T-helper 1 cell treated with Interleukin-12 subunit alpha and Interleukin-12 subunit beta and Interleukin-4 antibody, amounts not matched to agents 30 μg/mL and 1 μg/mL, for 36 hours (primary cell): ENCODE measurements around the gene GRIK4.

Experiments used
- H3K27ac Mint-ChIP-seq: one replicate; pipeline ENCODE4 v1.8.0; 2021; ENCODE audit warnings: mild to moderate bottlenecking, mixed read lengths
- H3K27me3 Mint-ChIP-seq: one replicate; pipeline ENCODE4 v1.8.0; 2021; ENCODE audit warnings: low read depth, mixed read lengths
- H3K36me3 Mint-ChIP-seq: one replicate; pipeline ENCODE4 v1.8.0; 2021; ENCODE audit warnings: low read depth, mixed read lengths
- H3K4me1 Mint-ChIP-seq: one replicate; pipeline ENCODE4 v1.8.0; 2021; ENCODE audit warnings: low read depth, mixed read lengths
- H3K4me3 Mint-ChIP-seq: one replicate; pipeline ENCODE4 v1.8.0; 2021; ENCODE audit warnings: mild to moderate bottlenecking, moderate library complexity, mixed read lengths
- H3K9me3 Mint-ChIP-seq: one replicate; pipeline ENCODE4 v1.8.0; 2021; ENCODE audit warnings: mixed read lengths

The GRIK4 gene

DNA sequence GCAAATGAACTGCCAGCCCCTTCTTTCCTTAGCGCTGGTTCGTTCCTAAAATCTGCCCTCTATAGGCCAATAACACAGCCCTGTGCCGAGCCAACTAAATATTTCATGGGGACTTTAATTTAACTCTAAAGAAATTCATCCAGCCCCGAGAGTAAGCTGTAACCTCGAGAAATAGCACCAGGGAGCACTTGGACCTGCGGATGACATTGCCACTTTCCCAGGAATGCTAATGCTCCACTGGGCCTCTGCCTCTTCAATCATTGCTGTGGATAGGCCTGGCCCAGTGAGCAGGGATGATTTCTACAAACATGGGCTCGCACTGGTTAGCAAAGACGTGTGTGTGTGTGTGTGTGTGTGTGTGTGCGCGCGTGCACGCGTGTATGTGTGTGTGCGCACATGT lies 417.1 kb downstream of the GRIK4 start:
- Mint-ChIP-seq H3K4me3 (no peak overlapping the region), H3K9me3 (no peaks in the 10 kb centered on the region), H3K4me1 (no peaks in the 10 kb centered on the region), H3K27ac (no peak overlapping the region), H3K36me3 (no peaks in the 10 kb centered on the region), H3K27me3 (no peaks in the 10 kb centered on the region)

- H3K4me1 Mint-ChIP-seq = no peaks in the 10 kb centered on the region
These were observed 417.5 kb downstream of the GRIK4 start for GRCh38 chr11:120929090-120929489.

GRCh38 chr11:120929664-120930154 lies 418.2 kb downstream of the GRIK4 start:
- Mint-ChIP-seq H3K27me3 (peaks cover under 1% of the 10 kb centered on the region), H3K27ac (no peak overlapping the region), H3K9me3 (no peaks in the 10 kb centered on the region), H3K4me3 (no peak overlapping the region), H3K36me3 (no peaks in the 10 kb centered on the region), H3K4me1 (no peaks in the 10 kb centered on the region)

More at GRCh38 chr11:120929090-120929489, 417.5 kb downstream of the GRIK4 start:
- no peaks in the 10 kb centered on the region for H3K36me3 Mint-ChIP-seq
- no peak overlapping the region for H3K4me3 Mint-ChIP-seq
- no peaks in the 10 kb centered on the region for H3K9me3 Mint-ChIP-seq
- H3K27ac Mint-ChIP-seq = no peak overlapping the region
- no peaks in the 10 kb centered on the region for H3K27me3 Mint-ChIP-seq

DNA sequence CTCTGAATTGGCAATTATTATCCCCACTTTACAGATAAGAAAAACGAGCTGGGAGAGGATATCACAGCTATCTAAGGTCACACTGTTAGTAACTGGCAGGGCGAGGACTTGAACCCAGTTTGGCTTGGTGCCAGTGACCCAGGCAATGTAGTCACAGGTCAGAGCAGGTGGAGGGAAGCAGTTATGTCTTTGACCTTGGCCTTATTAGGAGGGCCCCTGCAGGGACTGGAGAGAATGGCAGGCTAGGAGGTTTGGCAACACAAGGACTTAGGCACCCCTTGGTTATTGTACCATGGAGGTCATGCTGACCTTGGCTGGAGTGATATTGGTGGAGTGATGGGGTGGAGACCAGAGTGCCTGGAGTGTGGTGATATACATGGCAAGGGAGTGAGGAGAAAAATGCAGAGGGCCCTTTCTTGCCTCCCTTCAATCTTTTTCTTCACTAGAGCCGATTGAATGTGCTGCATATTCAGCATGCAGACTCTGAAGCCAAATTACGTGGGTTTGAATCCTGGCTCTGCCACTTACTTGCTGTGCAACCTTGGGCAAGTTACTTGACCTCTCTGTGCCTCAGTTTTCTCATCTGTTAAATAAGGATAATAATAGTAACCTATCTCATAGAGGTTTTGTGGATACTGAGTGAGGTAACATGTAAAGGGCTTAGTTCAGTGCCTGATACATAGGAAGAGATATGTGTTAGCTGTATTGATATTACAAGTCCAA lies 419.7 kb downstream of the GRIK4 start:
- Mint-ChIP-seq H3K4me1 (no peaks in the 10 kb centered on the region), H3K27ac (no peak overlapping the region), H3K36me3 (no peaks in the 10 kb centered on the region), H3K9me3 (no peaks in the 10 kb centered on the region), H3K4me3 (no peak overlapping the region), H3K27me3 (peaks cover 8% of the 10 kb centered on the region)

GRCh38 chr11:120932305-120932915 lies 420.9 kb downstream of the GRIK4 start:
- H3K27ac Mint-ChIP-seq = no peak overlapping the region

GRCh38 chr11:120936356-120936755 lies 424.8 kb downstream of the GRIK4 start:
- Mint-ChIP-seq H3K9me3 (no peaks in the 10 kb centered on the region), H3K4me3 (no peak overlapping the region), H3K4me1 (no peaks in the 10 kb centered on the region), H3K27me3 (peaks cover 11% of the 10 kb centered on the region), H3K36me3 (no peaks in the 10 kb centered on the region), H3K27ac (no peak overlapping the region)

More at GRCh38 chr11:120932305-120932915, 420.9 kb downstream of the GRIK4 start:
- H3K27me3 Mint-ChIP-seq = peaks cover 11% of the 10 kb centered on the region
- no peaks in the 10 kb centered on the region for H3K9me3 Mint-ChIP-seq
- no peaks in the 10 kb centered on the region for H3K36me3 Mint-ChIP-seq
- no peaks in the 10 kb centered on the region for H3K4me1 Mint-ChIP-seq
- no peak overlapping the region for H3K4me3 Mint-ChIP-seq

DNA sequence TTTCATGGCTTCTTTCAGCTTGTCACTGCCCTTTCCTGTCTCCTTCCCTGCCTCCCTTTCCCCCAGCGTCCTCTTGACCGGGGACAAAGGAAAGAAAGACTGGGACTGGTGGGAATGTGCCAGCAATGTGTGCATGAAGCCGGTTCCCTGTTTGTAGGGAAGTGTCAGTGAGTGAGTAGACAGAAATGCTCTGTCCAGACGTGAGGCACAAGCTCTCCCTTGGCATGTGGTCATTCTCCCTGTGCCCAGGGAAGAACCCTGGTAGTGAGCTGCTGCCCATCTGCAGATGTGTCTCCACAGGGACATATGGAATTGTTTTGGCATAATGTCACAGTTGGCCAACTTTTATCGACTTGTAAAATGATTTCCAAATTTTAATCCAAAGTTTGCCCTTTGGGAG lies 426.0 kb downstream of the GRIK4 start:
- H3K9me3 Mint-ChIP-seq = no peaks in the 10 kb centered on the region
- H3K4me3 Mint-ChIP-seq = no peak overlapping the region
- no peaks in the 10 kb centered on the region for H3K4me1 Mint-ChIP-seq
- no peak overlapping the region for H3K27ac Mint-ChIP-seq
- H3K36me3 Mint-ChIP-seq = no peaks in the 10 kb centered on the region
- H3K27me3 Mint-ChIP-seq = peaks cover 11% of the 10 kb centered on the region

DNA sequence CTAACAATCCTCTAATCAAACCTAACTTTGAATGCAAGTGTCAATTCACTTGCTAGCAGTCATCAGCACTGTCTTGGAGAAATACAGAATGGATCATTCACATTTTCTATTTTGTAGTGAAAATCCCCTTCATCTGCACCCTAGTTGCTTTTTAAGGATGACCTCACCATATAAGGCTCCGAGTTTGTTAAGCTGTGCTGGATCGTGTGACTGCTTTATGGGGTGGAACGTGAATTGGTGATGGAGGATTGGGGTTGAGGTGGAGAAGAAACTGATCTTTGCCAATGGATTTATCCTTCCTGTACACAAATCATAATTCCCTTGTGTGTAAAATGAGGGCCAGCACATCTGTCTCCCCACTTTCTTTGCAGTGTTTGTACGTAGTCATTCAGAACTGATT lies 426.7 kb downstream of the GRIK4 start:
- Mint-ChIP-seq H3K4me3 (no peak overlapping the region), H3K27ac (no peak overlapping the region), H3K27me3 (peaks cover 11% of the 10 kb centered on the region), H3K9me3 (no peaks in the 10 kb centered on the region), H3K4me1 (no peaks in the 10 kb centered on the region), H3K36me3 (no peaks in the 10 kb centered on the region)

DNA sequence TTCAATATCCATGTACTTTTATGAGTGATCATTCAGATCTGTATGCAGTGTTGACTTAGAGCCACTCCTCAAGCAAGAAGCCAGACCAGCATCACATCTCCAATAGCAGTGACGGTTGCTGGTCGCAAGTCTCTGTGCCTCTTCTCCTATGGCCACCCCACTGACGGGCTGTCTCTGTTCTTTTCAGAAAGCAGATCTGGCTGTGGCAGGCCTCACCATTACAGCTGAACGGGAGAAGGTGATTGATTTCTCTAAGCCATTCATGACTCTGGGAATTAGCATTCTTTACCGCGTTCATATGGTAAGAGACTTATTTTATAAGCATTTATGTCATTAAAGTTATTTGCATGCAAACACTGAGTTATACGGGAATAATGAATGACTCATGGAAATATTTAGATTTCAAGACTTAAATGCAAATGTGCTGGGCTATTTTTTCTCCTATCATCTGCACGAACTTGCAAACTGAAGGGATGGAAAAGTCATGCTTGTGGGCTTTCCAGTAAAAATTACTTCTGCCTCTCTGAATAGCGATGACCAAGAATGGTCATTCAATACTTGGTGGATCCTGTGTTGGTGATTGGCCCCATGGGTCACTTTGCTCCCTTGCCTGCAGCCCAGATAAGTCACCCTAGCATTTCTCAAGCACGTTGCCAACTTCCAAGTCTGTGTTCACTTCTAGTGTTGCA lies 428.8 kb downstream of the GRIK4 start:
- no peak overlapping the region for H3K27ac Mint-ChIP-seq
- no peak overlapping the region for H3K4me3 Mint-ChIP-seq
- H3K4me1 Mint-ChIP-seq = no peaks in the 10 kb centered on the region
- H3K27me3 Mint-ChIP-seq = peaks cover 12% of the 10 kb centered on the region
- H3K9me3 Mint-ChIP-seq = peaks cover 10% of the 10 kb centered on the region
- peaks cover 3% of the 10 kb centered on the region for H3K36me3 Mint-ChIP-seq

GRCh38 chr11:120941000-120941399 lies 429.5 kb downstream of the GRIK4 start:
- peaks cover 17% of the 10 kb centered on the region for H3K9me3 Mint-ChIP-seq
- H3K4me3 Mint-ChIP-seq = no peak overlapping the region
- H3K27ac Mint-ChIP-seq = no peak overlapping the region
- H3K27me3 Mint-ChIP-seq = peaks cover 10% of the 10 kb centered on the region
- peaks cover 3% of the 10 kb centered on the region for H3K36me3 Mint-ChIP-seq
- no peaks in the 10 kb centered on the region for H3K4me1 Mint-ChIP-seq

- H3K9me3 Mint-ChIP-seq = peaks cover 17% of the 10 kb centered on the region
- peaks cover 4% of the 10 kb centered on the region for H3K27me3 Mint-ChIP-seq
- no peak overlapping the region for H3K27ac Mint-ChIP-seq
- H3K36me3 Mint-ChIP-seq = peaks cover 3% of the 10 kb centered on the region
- H3K4me1 Mint-ChIP-seq = no peaks in the 10 kb centered on the region
- no peak overlapping the region for H3K4me3 Mint-ChIP-seq
These were observed 431.2 kb downstream of the GRIK4 start for GRCh38 chr11:120942701-120943100.

DNA sequence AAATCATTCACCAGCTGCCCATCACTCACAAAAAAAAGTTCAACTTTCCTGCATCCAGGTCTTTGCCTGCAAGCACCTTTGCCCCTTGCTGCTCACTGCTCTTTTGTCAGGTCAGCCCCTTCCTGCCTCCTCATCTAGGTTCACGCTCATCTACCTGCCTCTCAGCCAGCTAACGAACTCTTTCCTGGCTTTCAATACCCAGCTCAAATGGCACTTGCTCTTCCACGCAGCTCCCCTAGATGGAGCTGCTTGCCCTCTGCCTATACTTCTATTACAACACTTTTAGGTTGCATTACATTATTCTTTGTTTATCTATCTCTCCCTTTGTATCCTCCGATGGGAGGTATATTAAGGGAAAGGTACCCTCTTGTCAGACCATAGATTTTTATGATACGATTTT lies 433.5 kb downstream of the GRIK4 start:
- H3K4me3 Mint-ChIP-seq = no peak overlapping the region
- H3K4me1 Mint-ChIP-seq = no peaks in the 10 kb centered on the region
- H3K36me3 Mint-ChIP-seq = peaks cover 3% of the 10 kb centered on the region
- H3K27ac Mint-ChIP-seq = no peak overlapping the region
- peaks cover 21% of the 10 kb centered on the region for H3K27me3 Mint-ChIP-seq
- peaks cover 17% of the 10 kb centered on the region for H3K9me3 Mint-ChIP-seq

DNA sequence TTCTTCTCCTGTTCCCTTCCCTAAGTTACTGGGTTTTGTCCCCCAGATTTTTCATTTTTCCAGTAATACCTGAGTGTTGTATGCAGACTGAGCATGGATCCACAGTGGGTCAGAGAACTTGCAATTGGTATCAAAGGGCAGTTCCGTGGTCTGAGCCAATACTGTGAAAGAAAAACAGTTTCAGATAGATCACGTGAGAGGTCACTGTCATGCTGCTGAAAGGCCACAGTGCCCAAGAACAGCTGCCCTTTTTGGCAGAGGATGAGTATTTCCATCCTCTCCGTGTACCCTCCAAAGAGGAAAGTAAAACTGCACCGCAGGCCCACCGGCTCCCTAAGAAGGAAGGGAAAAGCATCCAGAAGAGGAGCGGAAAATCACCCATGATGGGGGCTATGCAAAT lies 439.3 kb downstream of the GRIK4 start:
- Mint-ChIP-seq H3K4me1 (peaks cover 5% of the 10 kb centered on the region), H3K27ac (no peak overlapping the region), H3K36me3 (no peaks in the 10 kb centered on the region), H3K4me3 (no peak overlapping the region), H3K27me3 (peaks cover 21% of the 10 kb centered on the region), H3K9me3 (peaks cover under 1% of the 10 kb centered on the region)

- Mint-ChIP-seq H3K4me1 (peaks cover 7% of the 10 kb centered on the region), H3K9me3 (no peaks in the 10 kb centered on the region), H3K27ac (no peak overlapping the region), H3K27me3 (peaks cover 21% of the 10 kb centered on the region), H3K36me3 (no peaks in the 10 kb centered on the region), H3K4me3 (peak overlapping the region; percentile 67)
These were observed 441.2 kb downstream of the GRIK4 start for GRCh38 chr11:120952461-120953434.
